ENCODE results near the gene SRGAP3.

GRCh38 chr3:9167222-9167621 is 82.2 kb downstream of the SRGAP3 start:
- TF ChIP-seq CTCF (IDR thresholded peaks at IDR 0.05): no peak
- TF ChIP-seq EZH2 (IDR thresholded peaks at IDR 0.05; ENCODE audit: borderline replicate concordance, insufficient read depth, low read depth, low read length, poor library complexity, severe bottlenecking): no peak

All from B cell (primary cell).